ENCODE results near the gene TPSG1.
A peak's percentile ranks its signal among the peaks of the same experiment; 100 is the strongest.
"Not testable (repeated sequence)": the region's sequence is repeated elsewhere in the genome, so short reads cannot be mapped to it uniquely, and the experiment has no call there.

TPSG1 gene

GRCh38 chr16:1225051-1225451 lies at the start of gene TPSG1:
Gene TPSG1 (minus strand): TSS chr16:1225268. CDS start chr16:1225252, 16 bp downstream.
- H3K79me2 ChIP-seq (ENCODE audit: control insufficient read depth, insufficient read depth, low read length, unreplicated experiment) = no peaks in the 10 kb centered on the region
- peak within 1 kb of the TSS; percentile 23 for H2AFZ ChIP-seq (ENCODE audit: low read length, unreplicated experiment)
- no peaks in the 10 kb centered on the region for H3K36me3 ChIP-seq (ENCODE audit: insufficient read depth, low read length)
- no peaks in the 10 kb centered on the region for H3K27me3 ChIP-seq (ENCODE audit: insufficient read depth, low read length)
- H3K4me1 ChIP-seq (ENCODE audit: control insufficient read depth, insufficient read depth, low read length, unreplicated experiment) = peaks cover 7% of the 10 kb centered on the region
- H3K27ac ChIP-seq (ENCODE audit: low read depth, low read length) = no peak within 1 kb of the TSS
- H3K4me3 ChIP-seq (ENCODE audit: low read depth, low read length) = no peak within 1 kb of the TSS

DNA sequence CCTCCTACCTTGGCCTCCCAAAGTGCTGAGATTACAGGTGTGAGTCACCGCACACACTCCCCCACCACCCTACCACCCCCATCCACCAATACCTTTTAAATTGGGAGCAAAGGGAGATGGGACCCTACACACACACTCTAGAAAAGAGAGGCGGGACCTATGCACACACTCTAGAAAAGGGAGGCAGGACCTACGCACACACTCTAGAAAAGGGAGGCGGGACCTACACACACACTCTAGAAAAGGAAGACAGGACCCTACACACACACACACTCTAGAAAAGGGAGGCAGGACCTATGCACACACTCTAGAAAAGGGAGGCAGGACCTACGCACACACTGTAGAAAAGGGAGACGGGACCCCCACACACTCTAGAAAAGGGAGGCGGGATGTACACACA lies 49.7 kb upstream of the TPSG1 start:
- no peak overlapping the region for H3K4me3 ChIP-seq (ENCODE audit: low read depth, low read length)
- H3K27ac ChIP-seq (ENCODE audit: low read depth, low read length) = no peak overlapping the region
- H3K36me3 ChIP-seq (ENCODE audit: insufficient read depth, low read length) = no peaks in the 10 kb centered on the region
- no peaks in the 10 kb centered on the region for H3K4me1 ChIP-seq (ENCODE audit: control insufficient read depth, insufficient read depth, low read length, unreplicated experiment)
- no peak overlapping the region for H2AFZ ChIP-seq (ENCODE audit: low read length, unreplicated experiment)
- H3K27me3 ChIP-seq (ENCODE audit: insufficient read depth, low read length) = peaks cover 48% of the 10 kb centered on the region
- no peaks in the 10 kb centered on the region for H3K79me2 ChIP-seq (ENCODE audit: control insufficient read depth, insufficient read depth, low read length, unreplicated experiment)

DNA sequence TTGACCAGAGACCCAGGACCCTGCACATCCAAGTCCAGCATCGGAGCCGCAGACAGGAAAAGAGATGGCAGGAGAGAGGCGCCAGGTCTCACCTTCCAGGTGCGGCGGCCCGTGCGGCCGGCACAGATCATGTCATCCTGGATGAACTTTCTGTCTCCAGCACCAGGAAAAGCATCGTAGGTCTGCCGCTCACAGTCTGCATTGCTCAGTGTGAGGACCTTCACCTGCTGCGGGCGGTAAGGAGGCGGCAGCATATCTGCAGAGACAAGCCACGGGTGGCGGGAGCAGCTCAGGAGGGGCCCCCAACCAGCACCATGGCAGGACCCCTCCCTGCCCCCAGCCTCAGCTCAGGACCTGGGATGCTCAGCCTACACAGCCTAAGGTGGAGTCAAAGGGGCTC lies 48.7 kb upstream of the TPSG1 start:
- Histone ChIP-seq H2AFZ (ENCODE audit: low read length, unreplicated experiment) (no peak overlapping the region), H3K27ac (ENCODE audit: low read depth, low read length) (no peak overlapping the region), H3K79me2 (ENCODE audit: control insufficient read depth, insufficient read depth, low read length, unreplicated experiment) (no peaks in the 10 kb centered on the region), H3K4me3 (ENCODE audit: low read depth, low read length) (no peak overlapping the region), H3K27me3 (ENCODE audit: insufficient read depth, low read length) (peaks cover 42% of the 10 kb centered on the region), H3K4me1 (ENCODE audit: control insufficient read depth, insufficient read depth, low read length, unreplicated experiment) (no peaks in the 10 kb centered on the region), H3K36me3 (ENCODE audit: insufficient read depth, low read length) (no peaks in the 10 kb centered on the region)

GRCh38 chr16:1272453-1273198 lies 47.6 kb upstream of the TPSG1 start:
- Histone ChIP-seq H3K4me1 (ENCODE audit: control insufficient read depth, insufficient read depth, low read length, unreplicated experiment) (no peaks in the 10 kb centered on the region), H2AFZ (ENCODE audit: low read length, unreplicated experiment) (no peak overlapping the region), H3K36me3 (ENCODE audit: insufficient read depth, low read length) (no peaks in the 10 kb centered on the region), H3K4me3 (ENCODE audit: low read depth, low read length) (no peak overlapping the region), H3K27me3 (ENCODE audit: insufficient read depth, low read length) (peaks cover 33% of the 10 kb centered on the region), H3K27ac (ENCODE audit: low read depth, low read length) (no peak overlapping the region), H3K79me2 (ENCODE audit: control insufficient read depth, insufficient read depth, low read length, unreplicated experiment) (no peaks in the 10 kb centered on the region)

DNA sequence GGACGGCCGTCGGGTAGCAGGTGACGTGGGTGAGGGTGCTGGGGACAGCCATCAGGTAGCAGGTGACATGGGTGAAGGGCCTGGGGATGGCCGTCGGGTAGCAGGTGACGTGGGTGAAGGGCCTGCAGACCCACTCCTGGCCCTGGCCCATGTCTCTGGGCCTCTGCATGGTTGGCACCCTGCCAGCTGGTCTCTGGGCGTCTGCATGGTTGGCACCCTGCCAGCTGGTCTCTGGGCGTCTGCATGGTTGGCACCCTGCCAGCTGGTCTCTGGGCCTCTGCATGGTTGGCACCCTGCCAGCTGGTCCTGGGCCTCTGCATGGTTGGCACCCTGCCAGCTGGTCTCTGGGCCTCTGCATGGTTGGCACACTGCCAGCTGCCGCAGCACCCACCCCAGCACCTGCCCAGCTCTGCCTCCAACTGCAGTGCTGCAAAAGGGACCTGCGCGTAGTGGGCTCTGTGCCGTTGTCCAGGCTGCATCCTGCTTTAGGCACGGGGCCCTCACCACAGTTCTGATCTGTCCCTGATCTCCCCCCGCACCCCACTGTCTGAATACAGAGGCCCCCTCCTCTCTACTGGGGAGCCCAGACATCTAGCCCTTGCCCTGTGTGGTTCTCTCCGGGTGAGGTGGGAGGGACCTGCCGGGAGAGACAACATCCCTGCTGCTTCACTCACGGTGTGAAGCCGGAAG lies 46.8 kb upstream of the TPSG1 start:
- not testable (repeated sequence) for H3K4me3 ChIP-seq (ENCODE audit: low read depth, low read length); H2AFZ ChIP-seq (ENCODE audit: low read length, unreplicated experiment); H3K27ac ChIP-seq (ENCODE audit: low read depth, low read length); H3K36me3 ChIP-seq (ENCODE audit: insufficient read depth, low read length); H3K4me1 ChIP-seq (ENCODE audit: control insufficient read depth, insufficient read depth, low read length, unreplicated experiment); H3K79me2 ChIP-seq (ENCODE audit: control insufficient read depth, insufficient read depth, low read length, unreplicated experiment)
- H3K27me3 ChIP-seq (ENCODE audit: insufficient read depth, low read length) = peaks cover 28% of the 10 kb centered on the region

- Histone ChIP-seq H3K27ac (ENCODE audit: low read depth, low read length) (no peak overlapping the region), H3K27me3 (ENCODE audit: insufficient read depth, low read length) (peaks cover 28% of the 10 kb centered on the region), H3K79me2 (ENCODE audit: control insufficient read depth, insufficient read depth, low read length, unreplicated experiment) (no peaks in the 10 kb centered on the region), H3K4me1 (ENCODE audit: control insufficient read depth, insufficient read depth, low read length, unreplicated experiment) (no peaks in the 10 kb centered on the region), H3K4me3 (ENCODE audit: low read depth, low read length) (no peak overlapping the region), H3K36me3 (ENCODE audit: insufficient read depth, low read length) (no peaks in the 10 kb centered on the region), H2AFZ (ENCODE audit: low read length, unreplicated experiment) (no peak overlapping the region)
Measured at GRCh38 chr16:1271380-1271723, 46.3 kb upstream of the TPSG1 start.

DNA sequence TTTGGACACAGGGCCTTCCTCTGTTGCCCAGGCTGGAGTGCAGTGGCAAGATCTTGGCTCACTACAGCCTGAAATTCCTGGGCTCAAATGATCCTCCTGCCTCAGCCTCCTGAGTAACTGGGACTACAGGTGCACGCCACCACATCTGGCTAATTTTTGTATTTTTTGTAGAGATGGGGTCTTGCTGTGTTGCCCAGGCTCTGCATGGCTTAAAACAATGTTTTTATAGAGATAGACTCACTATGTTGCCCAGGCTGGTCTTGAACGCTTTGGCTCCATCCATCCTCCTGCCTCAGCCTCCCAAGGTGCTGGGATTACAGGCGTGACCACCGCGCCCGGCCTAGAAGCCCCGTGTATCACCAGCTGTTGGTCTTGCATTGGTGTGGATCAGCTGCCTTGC lies 44.4 kb upstream of the TPSG1 start:
- not testable (repeated sequence) for H3K4me1 ChIP-seq (ENCODE audit: control insufficient read depth, insufficient read depth, low read length, unreplicated experiment); H2AFZ ChIP-seq (ENCODE audit: low read length, unreplicated experiment); H3K27ac ChIP-seq (ENCODE audit: low read depth, low read length); H3K4me3 ChIP-seq (ENCODE audit: low read depth, low read length); H3K79me2 ChIP-seq (ENCODE audit: control insufficient read depth, insufficient read depth, low read length, unreplicated experiment); H3K36me3 ChIP-seq (ENCODE audit: insufficient read depth, low read length)
- H3K27me3 ChIP-seq (ENCODE audit: insufficient read depth, low read length) = peaks cover 22% of the 10 kb centered on the region

GRCh38 chr16:1265826-1266225 lies 40.8 kb upstream of the TPSG1 start:
- Histone ChIP-seq H2AFZ (ENCODE audit: low read length, unreplicated experiment) (no peak overlapping the region), H3K4me1 (ENCODE audit: control insufficient read depth, insufficient read depth, low read length, unreplicated experiment) (no peaks in the 10 kb centered on the region), H3K27ac (ENCODE audit: low read depth, low read length) (no peak overlapping the region), H3K79me2 (ENCODE audit: control insufficient read depth, insufficient read depth, low read length, unreplicated experiment) (no peaks in the 10 kb centered on the region), H3K36me3 (ENCODE audit: insufficient read depth, low read length) (no peaks in the 10 kb centered on the region), H3K4me3 (ENCODE audit: low read depth, low read length) (no peak overlapping the region), H3K27me3 (ENCODE audit: insufficient read depth, low read length) (peaks cover 38% of the 10 kb centered on the region)

- H3K36me3 ChIP-seq (ENCODE audit: insufficient read depth, low read length) = no peaks in the 10 kb centered on the region
- no peaks in the 10 kb centered on the region for H3K79me2 ChIP-seq (ENCODE audit: control insufficient read depth, insufficient read depth, low read length, unreplicated experiment)
- H3K27me3 ChIP-seq (ENCODE audit: insufficient read depth, low read length) = peaks cover 42% of the 10 kb centered on the region
- H3K27ac ChIP-seq (ENCODE audit: low read depth, low read length) = no peak overlapping the region
- no peak overlapping the region for H3K4me3 ChIP-seq (ENCODE audit: low read depth, low read length)
- no peak overlapping the region for H2AFZ ChIP-seq (ENCODE audit: low read length, unreplicated experiment)
- H3K4me1 ChIP-seq (ENCODE audit: control insufficient read depth, insufficient read depth, low read length, unreplicated experiment) = no peaks in the 10 kb centered on the region
Measured at GRCh38 chr16:1265090-1265630, 40.1 kb upstream of the TPSG1 start.

DNA sequence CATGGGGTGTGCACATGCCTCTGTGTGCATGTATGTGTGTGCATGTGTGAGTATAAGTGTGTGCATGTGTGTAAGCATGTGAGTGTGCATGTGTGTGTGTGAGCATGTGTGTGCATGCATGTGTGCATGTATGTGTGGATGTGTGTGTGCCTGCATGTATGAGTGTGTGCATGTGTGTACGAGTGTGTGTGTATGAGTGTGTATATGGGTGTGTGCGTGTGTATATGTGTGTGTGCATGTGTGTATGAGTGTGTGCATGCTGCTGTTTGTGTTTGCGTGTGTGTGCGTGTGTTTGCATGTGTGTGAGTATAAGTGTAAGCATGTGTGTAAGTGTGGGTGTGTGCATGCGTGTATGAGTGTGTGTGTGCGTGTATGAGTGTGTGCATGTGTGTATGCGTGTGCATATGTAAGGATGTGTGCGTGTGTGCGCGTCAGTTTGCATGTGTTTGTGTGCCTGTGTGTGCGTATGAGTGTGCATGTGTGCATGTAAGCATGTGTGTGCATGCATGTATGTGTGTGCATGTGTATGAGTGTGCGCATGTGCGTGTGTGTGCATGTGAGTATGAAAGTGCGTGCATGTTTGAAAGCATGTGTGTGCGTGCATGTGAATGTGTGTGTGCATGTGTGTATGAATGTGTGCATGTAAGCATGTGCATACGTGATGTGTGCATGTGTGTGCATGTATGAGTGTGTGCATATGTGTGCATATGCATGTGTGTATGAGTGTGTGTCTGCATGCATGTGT lies 39.4 kb upstream of the TPSG1 start:
- no peaks in the 10 kb centered on the region for H3K4me1 ChIP-seq (ENCODE audit: control insufficient read depth, insufficient read depth, low read length, unreplicated experiment)
- peaks cover 43% of the 10 kb centered on the region for H3K27me3 ChIP-seq (ENCODE audit: insufficient read depth, low read length)
- H3K79me2 ChIP-seq (ENCODE audit: control insufficient read depth, insufficient read depth, low read length, unreplicated experiment) = no peaks in the 10 kb centered on the region
- no peak overlapping the region for H3K27ac ChIP-seq (ENCODE audit: low read depth, low read length)
- H3K36me3 ChIP-seq (ENCODE audit: insufficient read depth, low read length) = no peaks in the 10 kb centered on the region
- no peak overlapping the region for H3K4me3 ChIP-seq (ENCODE audit: low read depth, low read length)
- H2AFZ ChIP-seq (ENCODE audit: low read length, unreplicated experiment) = no peak overlapping the region

Data from ACC112 (cell line).